Hematopoietic multipotent progenitor cell treated with erythropoietin and hydrocortisone succinate and interleukin-3 and kit ligand, for 6 days (in vitro differentiated cells): ENCODE results near the gene SLC19A1.
"Not testable (repeated sequence)": the region's sequence is repeated elsewhere in the genome, so short reads cannot be mapped to it uniquely, and the experiment has no call there.

Experiments used
- DNase-seq: peaks from one replicate; pipeline ENCODE4 v3.0.0-alpha.2; 2015

Gene SLC19A1

DNA sequence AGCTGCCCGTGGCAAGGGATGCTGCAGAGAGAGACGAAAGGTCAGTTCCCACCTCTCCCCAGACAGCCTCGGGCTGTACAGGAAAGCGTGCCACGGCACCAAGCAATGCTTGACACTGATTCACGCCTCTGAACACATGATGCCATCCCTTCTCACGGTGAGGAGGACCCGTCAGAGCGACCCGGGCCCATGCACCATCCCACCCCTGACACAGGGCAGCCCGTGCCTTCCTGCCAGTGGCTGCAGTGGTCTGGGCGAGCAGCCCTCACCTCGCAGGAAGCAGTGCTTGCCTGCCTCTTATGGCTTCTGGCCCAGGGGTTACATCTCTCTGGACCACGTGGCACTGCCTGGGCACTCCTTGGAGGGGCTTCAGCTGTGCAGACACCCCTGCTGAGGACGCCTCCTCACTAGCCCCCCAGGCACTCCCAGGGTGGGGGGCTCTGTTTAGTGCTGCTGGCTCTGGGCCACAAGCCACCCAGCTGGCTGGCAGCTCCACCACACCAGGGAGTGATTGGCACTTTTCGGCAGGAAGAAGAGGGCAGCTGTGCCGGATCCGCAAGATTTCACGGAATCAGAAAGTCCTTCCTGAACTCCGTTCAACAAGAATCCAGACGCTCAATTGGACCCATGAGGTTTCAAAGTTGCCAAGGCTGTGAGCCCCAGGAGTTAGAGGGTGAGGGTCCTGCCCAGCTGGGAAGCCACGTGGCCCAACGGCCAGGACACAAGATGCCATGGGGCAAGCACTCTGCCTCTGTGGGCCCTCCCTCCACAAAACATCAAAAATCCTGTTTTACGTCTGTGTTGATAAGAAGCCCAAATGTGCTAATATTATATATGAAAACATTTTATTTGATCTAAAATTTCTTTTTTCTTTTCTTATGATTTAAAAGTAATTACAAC, 34.8 kb upstream of the SLC19A1 start:
- no peak for DNase-seq

DNA sequence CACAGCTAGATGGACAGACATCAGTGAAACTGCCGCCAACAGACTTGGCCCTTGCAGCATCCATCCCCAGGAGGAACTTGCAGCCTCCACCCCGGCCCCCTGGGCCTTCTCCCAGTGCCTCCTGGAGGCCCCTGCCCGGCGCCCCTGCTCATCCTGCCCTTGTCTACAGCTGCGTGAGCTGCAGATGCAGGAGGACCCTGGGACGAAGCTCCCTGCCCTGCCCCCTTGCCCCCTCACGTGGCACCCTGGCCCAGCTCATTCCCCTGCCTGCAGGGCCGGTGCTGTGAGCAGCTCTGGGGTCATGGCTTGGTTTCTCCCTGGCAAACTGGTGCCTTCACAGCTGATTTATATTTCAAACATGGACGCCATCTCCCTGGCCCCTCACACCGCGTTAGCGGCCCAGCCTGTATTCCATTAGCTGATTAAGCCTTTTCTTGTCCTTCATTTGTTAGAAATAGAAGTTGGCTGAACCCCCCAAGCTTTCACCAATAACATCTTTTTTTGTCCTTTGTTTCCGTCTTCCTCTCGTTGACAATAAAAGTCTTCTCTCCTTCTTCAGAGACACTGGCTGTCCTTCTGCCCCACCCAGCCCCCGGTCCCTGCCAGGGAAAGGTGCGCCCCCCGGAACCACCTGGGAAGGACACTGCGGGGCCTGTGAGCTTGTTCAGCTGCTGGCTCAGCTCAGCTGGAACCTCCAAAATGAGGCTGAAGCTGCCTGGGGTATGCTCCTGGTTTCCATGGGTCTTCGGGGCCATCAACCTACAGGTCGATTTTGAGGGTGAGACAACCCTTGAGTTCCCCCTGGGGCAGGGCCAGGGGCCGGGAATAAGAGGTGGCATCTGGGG, 34.0 kb upstream of the SLC19A1 start:
- no peak for DNase-seq

DNA sequence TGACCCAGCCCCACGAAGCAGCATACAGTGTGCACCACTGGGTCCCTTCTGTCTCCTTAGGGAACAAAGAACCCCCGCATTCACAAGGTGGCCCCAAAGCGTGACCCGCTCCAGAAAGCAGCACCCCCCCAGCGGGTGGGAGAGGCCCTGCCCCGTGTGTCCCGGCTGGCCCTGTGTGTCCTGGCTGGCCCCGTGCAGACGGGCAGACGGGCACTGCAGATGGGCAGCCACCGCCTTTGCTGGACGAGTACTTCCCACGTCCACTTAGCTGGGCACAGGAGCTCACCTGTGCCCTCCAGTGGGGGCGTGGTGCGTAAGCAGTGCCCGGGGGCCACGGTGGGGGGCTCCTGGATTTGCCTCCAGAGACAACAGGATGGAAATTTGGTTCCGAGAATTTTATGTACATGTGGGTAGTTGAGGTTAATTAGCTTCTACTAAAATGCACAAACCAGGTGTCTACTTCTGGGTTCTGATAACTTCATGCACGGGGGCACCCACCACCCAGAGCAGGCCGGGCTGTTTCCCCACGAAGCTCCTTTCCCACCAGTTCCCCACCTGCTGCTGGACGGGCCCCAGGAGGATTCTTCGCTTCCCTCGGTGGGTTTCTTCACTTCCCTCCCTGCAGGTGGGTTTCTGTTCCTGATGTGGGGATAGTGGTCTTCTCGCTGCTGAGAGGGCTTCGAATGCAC, 33.2 kb upstream of the SLC19A1 start:
- DNase-seq = no peak

- no peak for DNase-seq
Observed at GRCh38 chr21:45574691-45575090, 32.5 kb upstream of the SLC19A1 start.

- DNase-seq = no peak
Observed at GRCh38 chr21:45574081-45574501, 31.9 kb upstream of the SLC19A1 start.

DNA sequence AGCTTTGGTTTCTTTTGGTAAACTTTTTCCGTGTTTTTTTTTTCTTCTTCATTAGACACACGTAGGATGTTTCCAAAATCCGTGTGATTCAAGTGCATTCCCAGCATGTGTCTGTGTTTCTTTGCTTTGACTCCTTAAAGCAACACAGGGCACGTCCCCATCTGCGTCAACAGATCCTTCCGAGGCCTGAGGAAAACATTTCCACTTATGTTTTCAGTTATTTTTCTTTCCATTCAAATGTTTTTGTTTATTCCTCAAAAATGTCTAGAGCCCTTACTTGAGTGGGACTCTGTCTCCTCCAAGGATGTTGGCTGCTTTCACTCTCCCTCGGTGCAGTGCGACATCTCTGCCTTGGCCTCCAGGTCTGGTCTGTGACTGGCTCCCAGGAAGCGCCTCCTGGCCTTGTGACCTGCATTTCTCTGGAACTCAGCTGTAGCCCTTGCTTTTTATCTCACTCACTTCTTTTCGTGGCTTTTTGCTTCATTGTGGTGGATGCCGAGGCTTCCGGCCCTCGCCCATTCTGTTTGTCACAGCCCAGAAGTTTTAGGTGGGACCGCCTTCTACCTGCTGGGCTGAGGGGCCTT, 31.3 kb upstream of the SLC19A1 start:
- DNase-seq = no peak

- no peak for DNase-seq
Observed at GRCh38 chr21:45572783-45573451, 30.7 kb upstream of the SLC19A1 start.

DNA sequence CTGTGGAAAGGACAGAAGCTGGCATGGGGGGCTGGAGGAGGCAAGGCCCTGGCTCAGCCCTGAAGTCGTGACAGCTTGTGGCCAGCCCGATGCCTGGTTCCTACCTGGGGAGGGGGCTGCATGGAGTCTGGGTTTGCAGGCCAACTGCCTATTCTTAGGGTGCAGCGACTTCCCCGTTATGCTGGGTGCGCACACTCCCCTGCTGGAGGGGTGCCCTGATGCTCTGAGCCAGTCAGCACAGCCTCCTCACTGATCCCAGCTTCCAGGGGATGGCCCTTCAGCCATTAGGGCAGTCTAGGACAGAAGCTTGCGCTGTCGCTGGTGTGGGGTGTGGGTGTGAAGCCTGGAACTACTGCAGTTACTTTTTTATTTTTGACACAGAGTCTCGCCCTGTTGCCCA, 30.0 kb upstream of the SLC19A1 start:
- no peak for DNase-seq

GRCh38 chr21:45571641-45572040, 29.4 kb upstream of the SLC19A1 start:
- DNase-seq = no peak

- no peak for DNase-seq
Observed at GRCh38 chr21:45570826-45571601, 28.8 kb upstream of the SLC19A1 start.

GRCh38 chr21:45570071-45570470, 27.8 kb upstream of the SLC19A1 start:
- DNase-seq = no peak

GRCh38 chr21:45568383-45568782, 26.1 kb upstream of the SLC19A1 start:
- DNase-seq = no peak

- DNase-seq = not testable (repeated sequence)
Observed at GRCh38 chr21:45564137-45564536, 21.9 kb upstream of the SLC19A1 start.

DNA sequence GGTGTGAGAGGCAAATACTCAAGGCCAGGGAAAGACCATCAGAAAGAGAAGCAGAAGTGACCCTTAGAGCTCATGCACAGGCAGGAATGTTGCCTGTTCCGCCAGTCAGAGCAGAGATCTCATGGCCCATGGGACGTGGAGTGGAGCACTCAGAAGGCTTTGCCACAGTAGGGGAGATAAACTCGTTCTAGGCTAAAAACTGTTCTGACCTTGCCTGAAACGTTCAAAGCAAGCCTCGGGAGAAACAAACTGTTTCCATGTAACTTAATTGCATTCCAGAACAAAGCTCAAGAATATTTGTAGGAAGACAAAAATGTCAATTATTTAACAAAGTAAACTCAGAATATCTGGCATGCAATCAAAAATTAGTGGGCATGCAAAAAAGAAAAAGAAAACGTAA, 20.7 kb upstream of the SLC19A1 start:
- no peak for DNase-seq

GRCh38 chr21:45562402-45562801, 20.2 kb upstream of the SLC19A1 start:
- DNase-seq = no peak

GRCh38 chr21:45561241-45561640, 19.0 kb upstream of the SLC19A1 start:
- not testable (repeated sequence) for DNase-seq

- no peak for DNase-seq
Observed at GRCh38 chr21:45560106-45561021, 18.1 kb upstream of the SLC19A1 start.

- no peak for DNase-seq
Observed at GRCh38 chr21:45559216-45560105, 17.2 kb upstream of the SLC19A1 start.

DNA sequence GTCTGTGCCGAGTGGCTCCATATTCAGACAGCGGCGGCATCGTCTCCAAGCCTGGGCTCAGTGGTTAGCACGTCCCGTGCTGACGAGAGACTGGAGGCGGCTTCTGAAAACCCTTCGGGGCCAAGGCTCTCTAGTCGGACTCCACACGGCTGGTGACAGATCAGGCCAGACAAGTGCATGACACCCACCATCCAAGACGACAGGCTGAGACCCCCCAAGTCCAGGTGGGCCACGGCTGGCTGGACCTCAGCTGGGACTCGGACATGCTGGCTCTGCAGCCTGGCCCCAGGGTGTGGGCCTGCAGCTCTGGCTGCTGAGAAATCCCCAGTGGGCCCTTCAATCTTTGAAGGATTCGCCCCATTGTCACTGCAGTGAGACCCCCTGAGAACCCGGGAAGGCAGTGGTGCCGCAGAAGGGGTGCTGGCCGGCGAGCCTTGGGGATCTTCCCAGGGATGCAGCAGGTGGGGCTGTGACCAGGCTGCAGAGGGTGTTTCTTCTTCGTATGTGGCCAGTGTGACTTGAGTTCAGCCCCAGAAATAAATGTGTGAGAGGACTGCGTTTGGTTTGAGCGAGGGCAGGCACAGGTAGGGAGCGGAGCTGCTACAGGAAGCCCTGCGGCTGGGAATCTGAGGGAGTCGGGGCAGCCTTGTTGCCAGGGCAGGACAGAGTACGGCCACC, 15.9 kb upstream of the SLC19A1 start:
- no peak for DNase-seq
